ENCODE results near the gene N4BP2L1.

N4BP2L1 gene

DNA sequence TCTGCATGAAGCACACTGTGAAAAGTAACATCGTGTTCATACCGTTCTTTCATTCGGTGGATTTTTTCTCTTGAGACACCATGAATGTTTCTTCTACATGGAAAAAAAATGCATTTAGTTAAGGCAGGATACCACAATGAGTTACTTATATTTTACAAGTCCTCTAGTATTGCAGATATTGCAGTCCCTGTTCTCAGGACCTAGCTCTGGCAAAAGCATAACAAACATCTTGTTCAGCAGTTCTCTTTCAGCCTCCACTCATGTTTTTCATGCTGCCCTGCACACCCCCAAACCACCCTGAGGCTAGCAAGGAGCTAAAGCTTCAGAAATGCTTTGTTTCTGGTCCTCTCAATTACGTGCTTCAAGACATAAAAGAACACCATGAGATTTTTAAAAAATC lies 24.8 kb downstream of the N4BP2L1 start:
- H3K4me2 ChIP-seq: no peak overlapping the region
- H3K27ac ChIP-seq: no peak overlapping the region
- no peaks in the 10 kb centered on the region for H3K27me3 ChIP-seq
- H3K36me3 ChIP-seq: peaks cover 85% of the 10 kb centered on the region
- peaks cover 3% of the 10 kb centered on the region; the same call in 1 of the 2 replicates for H3K4me1 ChIP-seq
- no peak overlapping the region for H3K4me3 ChIP-seq
- H4K20me1 ChIP-seq: peaks cover 2% of the 10 kb centered on the region; the same call in 1 of the 2 replicates
- H3K9me3 ChIP-seq: no peaks in the 10 kb centered on the region
- no peak for TF ChIP-seq Cebpa-rat (IDR thresholded peaks at IDR 0.05)
- no peak overlapping the region for H3K9ac ChIP-seq

DNA sequence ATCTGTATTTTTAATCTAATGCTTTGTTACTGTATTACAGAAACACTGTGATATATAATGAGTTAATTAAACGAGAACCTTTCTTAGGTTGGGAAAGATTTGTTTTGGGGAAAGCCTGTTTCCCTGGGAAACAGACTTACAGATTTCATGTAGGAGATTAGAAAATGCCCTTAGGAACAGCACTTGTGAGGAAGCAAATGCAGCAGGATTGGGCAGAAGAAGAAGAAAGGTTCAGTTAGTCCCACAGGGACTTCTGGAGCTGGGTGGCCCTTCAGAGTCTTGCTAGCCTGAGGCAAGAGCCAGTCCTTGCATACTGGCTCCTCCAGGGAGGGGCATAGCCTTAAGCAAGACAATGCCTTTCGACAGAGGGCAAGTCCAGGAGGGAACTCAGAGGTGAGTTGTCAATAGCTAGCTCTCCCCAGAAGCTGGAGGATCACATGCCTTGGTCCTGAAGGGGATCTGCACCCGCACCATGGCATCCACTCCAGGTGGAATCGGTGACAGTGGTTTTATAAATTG lies 36.8 kb downstream of the N4BP2L1 start:
- Histone ChIP-seq H3K4me2 (no peak overlapping the region), H3K4me3 (no peak overlapping the region), H3K9me3 (no peaks in the 10 kb centered on the region), H4K20me1 (no peaks in the 10 kb centered on the region), H3K27me3 (no peaks in the 10 kb centered on the region), H3K4me1 (peaks cover 12% of the 10 kb centered on the region), H3K36me3 (peaks cover 38% of the 10 kb centered on the region), H3K9ac (no peak overlapping the region), H3K27ac (no peak overlapping the region)
- no peak for TF ChIP-seq Cebpa-rat (IDR thresholded peaks at IDR 0.05)

DNA sequence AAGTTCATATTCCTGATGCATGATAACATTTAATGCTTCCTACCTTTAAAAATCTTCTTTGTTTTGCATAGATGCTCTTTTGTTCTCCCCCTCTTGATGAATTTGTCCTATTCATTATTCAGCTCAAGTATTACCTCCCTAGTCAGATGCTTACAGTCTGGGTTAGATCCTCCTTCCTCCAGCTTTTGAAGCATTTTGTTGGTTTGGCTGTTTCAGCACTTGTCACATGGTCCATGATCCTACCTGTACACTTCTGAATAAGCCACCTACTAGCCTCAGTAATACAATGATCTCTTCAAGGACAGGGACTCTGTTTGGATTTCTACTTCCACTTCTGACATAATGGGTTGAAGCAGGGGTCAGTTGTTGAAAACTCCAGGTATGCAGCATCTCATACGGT lies 37.4 kb downstream of the N4BP2L1 start:
- H3K9ac ChIP-seq: no peak overlapping the region

DNA sequence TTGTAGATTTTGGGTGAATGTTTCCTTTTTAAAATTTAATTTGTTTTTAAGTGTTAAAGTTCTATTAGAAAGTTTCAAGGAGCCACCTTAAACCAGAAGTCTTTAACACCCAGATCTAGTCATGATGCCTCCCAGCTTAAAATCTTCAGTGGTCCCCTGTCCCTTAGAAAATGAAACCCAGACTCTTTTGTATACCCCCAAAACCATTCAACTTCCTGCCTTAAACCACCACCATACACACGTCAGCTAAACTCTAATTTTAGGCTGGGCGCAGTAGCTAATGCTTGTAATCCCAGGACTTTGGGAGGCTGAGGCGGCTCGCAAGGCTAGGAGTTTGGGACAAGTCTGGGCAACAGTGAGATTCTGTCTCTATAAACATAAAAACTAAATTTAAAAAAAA lies 37.9 kb downstream of the N4BP2L1 start:
- no peak overlapping the region; the same call in 1 of the 2 replicates for H3K27ac ChIP-seq
- H3K4me3 ChIP-seq: no peak overlapping the region
- H3K27me3 ChIP-seq: no peaks in the 10 kb centered on the region
- H3K36me3 ChIP-seq: peaks cover 34% of the 10 kb centered on the region
- H4K20me1 ChIP-seq: no peaks in the 10 kb centered on the region
- H3K4me2 ChIP-seq: peak overlapping the region; percentile 31; the same call in 1 of the 2 replicates
- TF ChIP-seq Cebpa-rat (IDR thresholded peaks at IDR 0.05): no peak
- no peak overlapping the region for H3K9ac ChIP-seq
- no peaks in the 10 kb centered on the region for H3K9me3 ChIP-seq
- H3K4me1 ChIP-seq: peaks cover 12% of the 10 kb centered on the region

More for the DNA sequence above, 37.4 kb downstream of the N4BP2L1 start:
- Histone ChIP-seq H3K4me1 (peaks cover 12% of the 10 kb centered on the region), H3K9me3 (no peaks in the 10 kb centered on the region), H3K4me2 (no peak overlapping the region; the same call in 1 of the 2 replicates), H3K36me3 (peaks cover 32% of the 10 kb centered on the region; the same call in 1 of the 2 replicates), H3K27me3 (no peaks in the 10 kb centered on the region), H3K4me3 (no peak overlapping the region), H4K20me1 (no peaks in the 10 kb centered on the region), H3K27ac (no peak overlapping the region)
- TF ChIP-seq Cebpa-rat (IDR thresholded peaks at IDR 0.05): no peak

DNA sequence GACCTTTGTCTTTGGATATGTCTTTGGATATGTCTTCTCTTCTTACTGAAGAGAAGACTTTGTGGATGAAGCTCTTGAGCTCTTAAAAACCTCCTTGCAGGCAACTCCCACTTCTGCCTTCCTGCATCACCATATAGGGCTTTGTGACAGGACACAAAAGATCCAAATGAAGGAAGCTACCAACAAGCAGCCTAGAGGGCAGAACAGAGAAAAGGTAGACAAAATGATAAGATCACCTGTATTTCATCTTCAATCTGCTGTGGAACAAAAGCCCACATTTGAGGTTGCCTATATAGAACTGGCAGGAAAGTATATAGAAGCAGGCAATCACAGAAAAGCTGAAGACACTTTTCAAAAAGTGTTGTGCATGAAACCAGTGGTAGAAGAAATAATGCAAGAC lies 42.5 kb downstream of the N4BP2L1 start:
- H3K27me3 ChIP-seq: no peaks in the 10 kb centered on the region
- H3K36me3 ChIP-seq: peaks cover 64% of the 10 kb centered on the region
- H3K27ac ChIP-seq: no peak overlapping the region
- H3K9ac ChIP-seq: no peak overlapping the region
- H3K9me3 ChIP-seq: no peaks in the 10 kb centered on the region
- peaks cover 8% of the 10 kb centered on the region for H3K4me1 ChIP-seq
- no peaks in the 10 kb centered on the region for H4K20me1 ChIP-seq
- H3K4me3 ChIP-seq: no peak overlapping the region
- no peak for TF ChIP-seq Cebpa-rat (IDR thresholded peaks at IDR 0.05)
- H3K4me2 ChIP-seq: no peak overlapping the region

DNA sequence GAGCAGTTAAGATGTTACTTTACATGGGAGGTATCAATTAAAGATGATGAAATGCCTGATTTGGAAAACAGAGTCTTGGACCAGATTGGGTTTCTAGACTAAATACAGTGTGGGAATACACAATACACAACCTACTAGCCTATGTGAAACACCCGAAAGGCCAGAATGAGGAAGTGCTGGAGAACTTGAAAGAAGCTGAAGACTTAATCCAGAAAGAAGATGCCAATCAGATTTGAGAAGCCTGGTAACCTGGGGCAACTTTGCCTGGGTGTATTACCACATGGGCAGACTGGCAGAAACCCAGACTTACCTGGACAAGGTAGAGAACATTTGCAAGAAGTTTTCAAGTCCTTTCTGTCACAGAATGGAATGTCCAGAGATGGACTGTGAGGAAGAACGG lies 43.2 kb downstream of the N4BP2L1 start:
- Histone ChIP-seq H3K4me2 (no peak overlapping the region), H3K4me3 (no peak overlapping the region), H3K27ac (no peak overlapping the region), H3K9ac (no peak overlapping the region), H3K9me3 (no peaks in the 10 kb centered on the region), H4K20me1 (no peaks in the 10 kb centered on the region), H3K27me3 (no peaks in the 10 kb centered on the region), H3K36me3 (peaks cover 67% of the 10 kb centered on the region), H3K4me1 (peaks cover 1% of the 10 kb centered on the region; the same call in 1 of the 2 replicates)
- TF ChIP-seq Cebpa-rat (IDR thresholded peaks at IDR 0.05): no peak

DNA sequence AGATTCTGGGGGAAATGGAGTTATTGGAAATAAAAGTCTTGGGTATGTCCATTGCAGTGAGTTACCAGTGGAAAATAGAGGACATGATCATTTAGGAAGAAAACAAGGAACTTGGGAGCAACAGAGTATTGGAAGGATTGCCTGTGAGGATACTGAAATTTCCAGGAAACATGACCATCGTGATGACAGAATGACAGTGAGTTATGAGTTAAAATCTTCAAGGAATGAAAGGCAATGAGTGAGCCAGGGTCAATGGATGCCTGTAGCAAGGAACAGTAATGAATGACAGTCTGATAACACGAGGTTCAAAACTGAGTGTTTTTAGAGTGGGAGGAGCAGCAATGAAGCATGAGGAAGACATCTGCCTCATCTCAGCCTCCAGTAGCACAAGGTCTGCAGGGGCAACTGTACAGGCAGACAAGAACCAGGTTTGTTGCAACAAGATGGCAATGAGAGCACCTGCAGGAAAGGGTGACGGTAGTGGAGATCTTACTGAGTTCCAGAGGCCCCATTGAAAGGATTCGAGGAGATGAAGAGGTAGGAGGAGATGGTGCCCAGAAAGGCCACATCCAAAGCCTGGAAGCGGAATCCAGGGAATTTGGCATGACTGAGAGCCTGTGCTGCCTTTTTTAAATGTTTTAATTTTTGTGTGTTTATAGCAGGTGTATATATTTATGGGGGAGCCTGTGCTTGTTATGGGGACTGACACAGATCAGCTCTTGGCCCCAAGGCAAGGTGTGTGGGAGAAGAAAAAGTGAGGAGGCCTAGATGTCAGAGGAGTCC lies 43.9 kb downstream of the N4BP2L1 start:
- H3K27ac ChIP-seq: no peak overlapping the region

DNA sequence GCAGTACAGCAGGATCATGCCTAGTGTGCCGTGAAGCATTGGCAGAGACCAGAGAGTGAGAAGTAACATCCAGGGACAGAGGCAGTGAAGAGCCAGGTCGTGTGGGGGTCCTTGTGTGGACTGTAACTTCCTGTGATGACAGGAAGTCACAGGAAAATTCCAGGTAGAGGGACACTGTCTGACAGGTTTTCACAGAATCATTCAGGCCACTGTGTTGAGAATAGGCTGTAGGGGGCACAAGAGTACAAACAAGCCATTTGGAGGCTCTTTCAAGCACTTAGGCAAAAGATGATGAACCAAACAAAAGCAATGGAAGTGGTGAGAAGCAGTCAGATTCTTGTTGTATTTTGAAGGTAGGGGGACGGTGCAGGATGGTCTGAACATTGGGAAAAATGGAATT lies 46.4 kb downstream of the N4BP2L1 start:
- no peak for TF ChIP-seq Cebpa-rat (IDR thresholded peaks at IDR 0.05)
- H3K4me1 ChIP-seq: no peaks in the 10 kb centered on the region

More for the DNA sequence above, 43.9 kb downstream of the N4BP2L1 start:
- H3K9me3 ChIP-seq: no peaks in the 10 kb centered on the region
- H3K9ac ChIP-seq: no peak overlapping the region
- H4K20me1 ChIP-seq: no peaks in the 10 kb centered on the region
- no peaks in the 10 kb centered on the region for H3K27me3 ChIP-seq
- no peak overlapping the region for H3K4me2 ChIP-seq
- TF ChIP-seq Cebpa-rat (IDR thresholded peaks at IDR 0.05): no peak
- H3K4me1 ChIP-seq: no peaks in the 10 kb centered on the region
- H3K36me3 ChIP-seq: peaks cover 71% of the 10 kb centered on the region
- H3K4me3 ChIP-seq: no peak overlapping the region

DNA sequence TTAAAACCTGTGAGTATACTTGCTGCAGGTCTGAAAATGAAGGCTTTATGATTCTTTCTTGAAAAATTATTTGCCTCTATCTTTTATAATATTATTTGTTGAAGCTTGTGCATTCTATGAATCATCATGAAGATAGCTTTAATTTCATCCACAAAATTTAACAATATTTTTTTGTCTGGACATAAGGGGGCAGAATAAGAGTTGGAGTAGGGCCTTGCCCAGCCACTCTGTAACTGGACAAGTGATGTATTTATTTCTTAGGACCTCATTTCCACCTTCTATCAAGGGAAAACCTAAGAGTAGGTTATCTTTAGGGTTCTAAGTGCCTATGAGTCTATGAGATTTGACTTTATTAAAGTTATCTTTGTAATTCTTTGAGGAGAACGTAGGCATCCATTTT lies 49.9 kb downstream of the N4BP2L1 start:
- no peak overlapping the region for H3K27ac ChIP-seq
- peaks cover 16% of the 10 kb centered on the region for H3K9me3 ChIP-seq
- no peak overlapping the region for H3K9ac ChIP-seq
- no peaks in the 10 kb centered on the region for H3K4me1 ChIP-seq
- TF ChIP-seq Cebpa-rat (IDR thresholded peaks at IDR 0.05): no peak
- peaks cover 75% of the 10 kb centered on the region for H3K36me3 ChIP-seq
- H4K20me1 ChIP-seq: no peaks in the 10 kb centered on the region
- H3K27me3 ChIP-seq: no peaks in the 10 kb centered on the region
- no peak overlapping the region for H3K4me3 ChIP-seq
- H3K4me2 ChIP-seq: no peak overlapping the region

More for the DNA sequence above, 46.4 kb downstream of the N4BP2L1 start:
- no peak overlapping the region for H3K27ac ChIP-seq
- no peaks in the 10 kb centered on the region for H4K20me1 ChIP-seq
- H3K4me3 ChIP-seq: no peak overlapping the region
- no peak overlapping the region for H3K9ac ChIP-seq
- H3K9me3 ChIP-seq: no peaks in the 10 kb centered on the region
- H3K36me3 ChIP-seq: peaks cover 69% of the 10 kb centered on the region
- no peak overlapping the region for H3K4me2 ChIP-seq
- no peaks in the 10 kb centered on the region for H3K27me3 ChIP-seq

DNA sequence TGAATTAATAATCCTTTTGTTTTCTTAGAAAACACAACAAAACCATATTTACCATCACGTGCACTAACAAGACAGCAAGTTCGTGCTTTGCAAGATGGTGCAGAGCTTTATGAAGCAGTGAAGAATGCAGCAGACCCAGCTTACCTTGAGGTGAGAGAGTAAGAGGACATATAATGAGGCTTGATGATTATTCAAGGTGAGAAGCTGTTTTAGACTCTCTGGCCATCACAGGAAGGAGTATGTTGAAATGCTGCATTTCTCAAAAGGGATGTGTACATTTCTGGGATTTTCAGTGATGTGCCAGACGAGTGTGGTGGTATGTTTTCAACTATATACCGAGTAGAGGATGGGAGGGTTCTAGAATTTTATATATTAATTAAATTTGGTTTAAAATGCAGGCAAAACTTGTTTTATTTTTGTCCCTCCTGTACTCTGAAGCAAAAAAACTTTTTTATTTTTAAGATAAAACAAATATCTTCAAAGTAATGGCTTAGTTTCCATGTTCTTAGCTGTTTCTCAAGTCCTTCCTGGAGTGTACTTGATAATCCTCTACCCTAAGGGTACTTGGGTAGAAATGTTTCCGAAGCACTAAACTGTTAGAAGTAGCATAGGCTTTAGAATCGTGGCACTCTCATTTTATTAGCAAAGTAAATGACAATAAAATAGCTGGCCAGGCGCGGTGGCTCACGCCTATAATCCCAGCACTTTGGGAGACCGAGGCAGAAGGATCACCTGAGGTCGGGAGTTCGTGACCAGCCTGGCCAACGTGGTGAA lies 51.1 kb downstream of the N4BP2L1 start:
- H3K27ac ChIP-seq: no peak overlapping the region
- H3K4me3 ChIP-seq: no peak overlapping the region
- no peaks in the 10 kb centered on the region for H3K27me3 ChIP-seq
- H3K36me3 ChIP-seq: peaks cover 75% of the 10 kb centered on the region
- no peak for TF ChIP-seq Cebpa-rat (IDR thresholded peaks at IDR 0.05)
- no peak overlapping the region for H3K9ac ChIP-seq
- H3K4me1 ChIP-seq: no peaks in the 10 kb centered on the region
- H4K20me1 ChIP-seq: no peaks in the 10 kb centered on the region
- H3K9me3 ChIP-seq: peaks cover 24% of the 10 kb centered on the region
- no peak overlapping the region for H3K4me2 ChIP-seq
